ENCODE results near the gene RAC2.

DNA sequence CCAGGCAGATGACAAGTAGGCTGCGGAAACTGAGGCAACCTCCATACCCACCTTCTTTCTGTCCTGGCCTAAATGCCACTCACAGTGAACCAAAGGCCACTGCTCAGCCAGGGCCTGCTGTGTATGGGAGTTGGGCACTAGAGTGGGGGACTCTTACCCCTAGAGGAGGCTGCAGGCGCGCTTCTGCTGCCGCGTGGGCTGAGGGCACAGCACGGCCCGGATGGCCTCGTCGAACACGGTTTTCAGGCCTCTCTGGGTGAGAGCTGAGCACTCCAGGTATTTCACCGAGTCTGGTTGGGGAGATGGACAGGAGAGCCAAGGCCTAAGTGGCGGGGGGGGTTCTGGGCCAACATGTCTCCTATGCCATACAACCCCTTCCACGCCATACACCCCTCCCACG lies 17.6 kb downstream of the RAC2 start:
- TF ChIP-seq, protein P1, sequence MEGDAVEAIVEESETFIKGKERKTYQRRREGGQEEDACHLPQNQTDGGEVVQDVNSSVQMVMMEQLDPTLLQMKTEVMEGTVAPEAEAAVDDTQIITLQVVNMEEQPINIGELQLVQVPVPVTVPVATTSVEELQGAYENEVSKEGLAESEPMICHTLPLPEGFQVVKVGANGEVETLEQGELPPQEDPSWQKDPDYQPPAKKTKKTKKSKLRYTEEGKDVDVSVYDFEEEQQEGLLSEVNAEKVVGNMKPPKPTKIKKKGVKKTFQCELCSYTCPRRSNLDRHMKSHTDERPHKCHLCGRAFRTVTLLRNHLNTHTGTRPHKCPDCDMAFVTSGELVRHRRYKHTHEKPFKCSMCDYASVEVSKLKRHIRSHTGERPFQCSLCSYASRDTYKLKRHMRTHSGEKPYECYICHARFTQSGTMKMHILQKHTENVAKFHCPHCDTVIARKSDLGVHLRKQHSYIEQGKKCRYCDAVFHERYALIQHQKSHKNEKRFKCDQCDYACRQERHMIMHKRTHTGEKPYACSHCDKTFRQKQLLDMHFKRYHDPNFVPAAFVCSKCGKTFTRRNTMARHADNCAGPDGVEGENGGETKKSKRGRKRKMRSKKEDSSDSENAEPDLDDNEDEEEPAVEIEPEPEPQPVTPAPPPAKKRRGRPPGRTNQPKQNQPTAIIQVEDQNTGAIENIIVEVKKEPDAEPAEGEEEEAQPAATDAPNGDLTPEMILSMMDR (IDR thresholded peaks at IDR 0.05): no peak
- TF ChIP-seq POLR2AphosphoS5 (IDR thresholded peaks at IDR 0.05) (no peak), EP300 (IDR thresholded peaks at IDR 0.05) (no peak)
